ENCODE measurements around the gene PALM.

PALM gene

DNA sequence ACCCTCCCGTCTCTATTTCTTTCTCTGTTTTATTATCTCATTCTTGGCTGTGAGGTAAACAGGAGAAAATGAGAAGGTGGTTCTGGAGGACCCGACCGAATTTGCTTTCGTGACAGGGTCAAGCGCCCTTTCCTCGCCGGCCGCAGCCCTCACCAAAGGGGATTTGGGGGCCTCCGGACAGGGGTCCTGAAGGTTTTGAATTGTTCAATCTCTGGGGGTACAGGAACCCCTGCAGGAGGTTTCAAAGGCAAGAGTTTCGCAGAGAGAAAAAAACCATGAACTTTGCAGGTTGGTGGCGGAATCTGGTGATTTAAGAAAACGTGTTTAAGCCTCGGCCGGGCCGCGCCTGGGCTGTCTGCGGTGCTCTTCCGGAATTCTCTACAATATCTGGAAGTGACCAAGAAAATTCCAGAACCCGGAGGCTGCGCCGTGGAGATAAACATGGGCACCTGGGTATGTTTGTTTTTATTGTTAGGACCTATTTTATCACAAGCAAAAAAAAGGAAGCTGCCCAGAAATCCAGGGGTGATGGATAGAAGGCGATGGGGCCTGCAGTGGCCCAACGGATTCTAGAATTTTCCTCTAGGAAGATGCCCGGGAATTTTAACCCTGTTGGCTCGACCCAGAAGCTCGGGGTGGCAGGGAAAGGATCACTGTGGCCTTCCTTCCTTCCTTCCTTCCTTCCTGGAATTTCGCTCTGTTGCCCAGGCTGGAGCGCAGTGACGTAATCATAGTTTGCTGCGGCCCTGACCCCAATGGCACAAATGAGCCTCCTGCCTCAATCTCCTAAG is 74.3 kb downstream of the PALM start:
- no peak for DNase-seq

DNA sequence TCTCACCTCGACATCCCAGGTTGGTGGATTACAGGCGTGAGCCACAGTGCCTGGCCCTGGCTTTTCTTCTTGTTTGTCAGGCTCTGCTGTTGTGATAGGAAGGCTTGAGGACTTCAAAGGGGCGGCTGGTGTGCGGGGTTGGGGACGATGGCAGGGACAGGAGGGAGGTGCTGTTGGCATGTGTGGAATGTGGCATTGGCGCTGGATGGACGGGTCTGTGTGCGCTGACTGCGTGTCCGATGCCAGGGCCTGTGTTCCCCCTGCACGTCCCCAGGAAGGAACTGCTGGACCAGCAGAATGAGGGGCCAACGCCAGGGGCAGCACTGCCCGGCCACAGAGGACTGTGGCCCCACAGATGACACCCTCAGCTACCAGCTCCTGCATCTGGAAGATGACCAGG is 75.8 kb downstream of the PALM start:
- DNase-seq, result no peak

DNA sequence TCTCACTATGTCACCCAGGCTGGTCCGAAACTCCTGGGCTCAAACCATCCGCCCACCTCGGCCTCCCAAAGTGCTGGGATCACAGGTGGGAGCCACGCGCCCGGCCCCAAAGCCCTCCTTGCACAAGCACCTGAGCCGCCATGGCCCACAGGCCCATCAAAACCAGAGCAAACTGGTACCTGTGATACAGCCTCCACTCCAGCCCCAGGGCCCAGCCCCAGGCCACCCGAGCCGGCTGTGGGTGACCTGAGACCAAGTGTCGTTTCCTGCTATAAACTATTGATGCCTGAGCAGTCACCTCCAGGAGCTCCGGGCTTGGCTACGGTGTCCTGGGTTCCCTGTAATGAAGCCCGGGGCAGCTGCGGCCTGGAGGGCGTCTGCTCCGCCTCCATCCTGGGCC is 78.8 kb downstream of the PALM start:
- DNase-seq, result no peak

DNA sequence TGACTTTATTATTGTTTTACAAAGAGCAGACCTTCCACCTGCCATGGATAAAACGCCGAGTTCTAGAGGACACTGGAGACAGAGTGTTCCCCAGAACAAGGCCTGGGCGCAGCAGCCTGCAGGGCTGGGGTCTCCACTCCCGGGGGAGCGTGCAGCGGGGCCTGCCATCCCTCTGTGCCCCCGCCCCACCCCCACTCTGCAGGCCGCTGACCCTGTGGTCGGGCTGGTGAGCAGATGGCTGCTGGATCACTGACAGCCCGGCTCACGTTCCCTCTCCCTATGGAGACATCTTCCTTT is 79.9 kb downstream of the PALM start:
- DNase-seq, result no peak

DNA sequence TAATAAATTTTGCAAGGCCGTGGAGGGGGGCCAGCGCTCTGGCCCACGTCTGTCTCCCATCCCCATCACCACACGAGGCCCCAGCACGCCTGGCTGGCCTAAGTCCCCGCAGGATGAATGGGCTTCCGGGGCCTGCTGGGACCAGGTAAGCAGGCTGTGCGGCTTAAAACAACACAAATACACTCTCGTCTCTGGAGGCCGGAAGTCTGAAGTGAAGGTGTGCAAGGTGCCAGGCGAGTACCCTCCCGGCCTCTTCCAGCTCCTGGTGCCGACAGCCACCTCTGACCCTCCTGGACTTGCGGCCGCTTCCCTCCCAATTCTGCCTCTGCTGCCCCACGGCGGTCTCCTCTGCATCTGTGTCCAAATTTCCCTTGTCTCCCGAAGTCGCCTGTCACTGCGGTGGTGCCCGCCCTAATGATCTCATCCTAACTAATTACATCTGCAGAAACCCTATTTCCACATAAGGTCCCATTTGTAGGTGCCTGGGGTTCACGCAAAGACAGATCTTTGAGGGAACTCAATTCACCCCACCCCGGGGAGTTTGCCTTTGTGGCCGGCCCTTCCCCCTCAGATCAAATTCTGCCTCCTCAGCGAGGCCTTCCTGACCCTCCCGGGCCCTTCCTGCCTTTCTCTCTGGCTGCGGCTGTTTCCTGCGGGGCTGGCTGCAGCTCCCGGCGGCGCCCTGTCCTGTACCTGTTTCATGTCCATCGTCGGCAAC is 80.4 kb downstream of the PALM start:
- no peak for DNase-seq

DNA sequence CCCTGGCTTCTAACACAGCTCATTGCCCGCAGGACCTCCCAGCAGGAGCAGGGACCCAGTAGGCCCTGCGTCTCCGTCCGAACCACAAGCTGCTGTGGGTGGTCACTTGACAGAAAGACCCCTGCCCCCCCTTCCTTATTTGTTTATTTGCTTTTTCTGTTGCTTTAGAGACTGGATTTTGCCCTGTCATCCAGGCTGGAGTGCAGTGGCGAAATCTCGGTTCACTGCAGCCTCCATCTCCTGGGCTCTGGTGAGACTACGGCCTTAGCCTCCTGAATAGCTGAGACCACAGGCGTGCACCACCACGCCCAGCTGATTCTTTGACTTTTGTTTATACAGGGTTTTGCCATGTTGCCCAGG is 80.9 kb downstream of the PALM start:
- DNase-seq, result no peak

DNA sequence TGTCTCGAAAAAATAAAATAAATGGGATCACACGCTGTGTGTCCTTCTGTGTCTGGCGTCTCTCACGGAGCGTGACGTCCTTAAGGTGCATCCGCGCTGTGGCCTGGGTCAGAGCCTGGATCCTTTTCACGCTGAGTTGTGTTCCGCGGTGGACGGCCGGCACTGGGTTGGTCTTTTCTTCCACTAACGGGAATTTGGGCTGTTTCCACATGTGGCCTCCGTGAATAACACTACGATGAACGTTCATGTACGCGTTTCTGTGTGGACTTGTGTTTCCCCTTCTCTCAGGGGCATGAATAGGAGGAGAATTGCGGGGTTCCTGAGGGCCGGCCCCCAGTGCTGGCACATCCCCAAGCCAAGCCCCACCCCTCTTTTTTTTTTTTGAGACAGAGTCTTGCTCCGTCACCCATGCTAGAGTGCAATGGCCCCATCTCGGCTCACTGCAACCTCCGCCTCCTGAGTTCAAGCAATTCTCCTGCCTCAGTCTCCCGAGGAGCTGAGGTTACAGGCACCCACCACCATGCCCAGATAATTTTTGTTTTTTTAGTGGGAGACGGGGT is 82.4 kb downstream of the PALM start:
- DNase-seq, result no peak

DNA sequence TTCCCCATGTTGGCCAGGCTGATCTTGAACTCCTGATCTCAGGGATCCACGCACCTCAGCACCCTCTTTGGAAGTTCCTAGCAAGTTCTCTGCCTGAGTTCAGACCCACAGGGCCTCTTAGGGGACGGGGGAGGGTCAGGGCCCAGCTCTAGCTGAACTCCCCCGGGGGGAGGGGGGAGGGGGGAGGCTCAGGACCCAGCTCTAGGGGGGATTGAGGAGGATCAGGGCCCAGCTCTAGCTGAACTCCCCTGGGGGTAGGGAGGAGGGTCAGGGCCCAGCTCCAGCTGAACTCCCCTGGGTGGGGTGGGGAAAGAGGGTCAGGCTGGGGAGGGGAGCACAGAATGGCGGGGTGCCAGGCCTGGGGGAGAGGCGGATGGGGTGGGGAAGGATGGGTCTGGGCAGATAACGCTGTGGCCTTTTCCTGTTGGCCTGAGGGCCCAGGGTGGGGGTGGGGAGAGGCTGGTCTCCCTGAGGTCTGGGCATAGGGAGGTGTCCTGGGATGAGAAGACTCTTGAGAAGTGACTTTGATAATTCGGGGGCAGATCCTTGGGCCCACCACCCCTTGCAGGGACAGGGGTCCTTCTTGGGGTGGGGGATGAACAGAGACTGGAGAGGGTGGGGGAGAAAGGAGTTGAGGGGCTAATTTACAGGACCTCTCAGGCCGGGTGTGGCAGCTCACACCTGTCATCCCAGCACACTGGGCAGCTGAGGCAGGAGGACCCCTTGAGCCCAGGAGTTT is 83.0 kb downstream of the PALM start:
- DNase-seq, result no peak

DNA sequence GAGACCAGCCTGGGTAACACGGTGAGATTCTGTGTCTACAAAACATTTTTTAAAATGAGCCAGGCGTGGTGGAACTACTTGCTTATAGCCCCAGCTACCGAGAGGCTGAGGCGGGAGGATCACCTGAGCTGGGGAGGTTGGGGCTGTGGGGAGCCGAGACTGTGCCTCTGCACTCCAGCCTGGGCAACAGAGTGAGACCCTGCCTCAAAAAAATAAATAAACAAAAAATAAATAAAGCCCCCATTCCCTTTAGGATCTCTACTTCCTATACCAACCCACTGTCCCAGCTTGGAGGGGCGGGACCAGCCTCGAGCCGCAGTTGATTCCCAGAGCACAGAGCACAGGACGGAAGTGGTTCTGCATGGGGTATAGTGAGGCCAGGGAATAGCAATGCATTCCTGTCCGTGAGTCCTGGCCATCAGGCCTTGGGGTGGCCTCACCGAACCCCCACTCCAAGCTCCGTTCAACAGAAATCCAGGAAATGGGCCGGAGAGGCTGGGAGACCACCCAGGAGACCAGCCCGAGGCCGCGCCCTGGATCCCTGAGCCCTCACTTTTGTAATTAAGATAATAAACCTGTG is 83.7 kb downstream of the PALM start:
- DNase-seq, result no peak

DNA sequence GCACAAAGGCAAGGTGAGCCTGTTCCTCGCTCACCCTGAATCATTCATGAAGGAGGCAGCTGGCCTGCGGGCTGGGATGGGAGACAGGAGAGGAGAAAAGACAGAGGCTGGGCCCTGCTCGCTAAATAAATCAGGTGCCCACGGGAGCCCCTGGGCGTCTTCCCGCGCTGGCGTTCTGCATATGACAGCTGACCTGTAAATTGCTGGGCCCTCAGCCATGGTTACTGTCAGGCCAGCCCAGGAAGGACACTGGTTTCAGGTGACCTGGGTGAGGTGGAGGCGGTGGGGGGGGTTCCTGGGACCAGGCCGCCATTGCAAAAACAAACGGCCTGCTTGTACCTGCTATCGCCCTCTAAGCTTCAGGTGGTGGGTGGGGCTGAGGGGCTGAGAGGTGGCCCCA is 85.1 kb downstream of the PALM start:
- DNase-seq, result no peak

DNA sequence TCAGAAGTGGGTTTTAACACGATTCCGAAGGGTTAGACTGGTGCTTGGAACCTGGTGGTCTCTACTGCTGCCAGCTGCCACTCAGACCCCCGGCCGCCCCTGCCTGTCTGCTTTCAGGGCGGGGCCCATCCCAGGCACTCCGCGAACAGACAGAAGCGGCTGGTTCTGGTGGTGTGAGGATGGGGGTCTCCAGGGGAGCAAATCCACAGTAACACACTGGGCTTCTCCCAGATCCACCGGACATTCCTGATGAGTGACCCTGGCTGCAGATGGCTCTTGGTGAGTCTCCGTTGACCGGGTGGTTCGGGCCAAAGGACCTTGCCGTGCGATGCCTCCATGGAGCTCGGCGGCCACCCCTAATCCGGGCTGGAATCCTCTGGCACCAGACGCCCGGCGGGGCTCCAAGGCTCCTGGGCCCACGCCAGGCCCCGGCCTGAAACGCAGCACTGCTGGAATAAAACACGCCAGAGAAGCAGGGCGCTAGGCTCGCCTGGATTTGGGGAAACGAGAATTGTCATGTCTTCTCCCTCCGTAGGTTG is 86.4 kb downstream of the PALM start:
- no peak for DNase-seq

DNA sequence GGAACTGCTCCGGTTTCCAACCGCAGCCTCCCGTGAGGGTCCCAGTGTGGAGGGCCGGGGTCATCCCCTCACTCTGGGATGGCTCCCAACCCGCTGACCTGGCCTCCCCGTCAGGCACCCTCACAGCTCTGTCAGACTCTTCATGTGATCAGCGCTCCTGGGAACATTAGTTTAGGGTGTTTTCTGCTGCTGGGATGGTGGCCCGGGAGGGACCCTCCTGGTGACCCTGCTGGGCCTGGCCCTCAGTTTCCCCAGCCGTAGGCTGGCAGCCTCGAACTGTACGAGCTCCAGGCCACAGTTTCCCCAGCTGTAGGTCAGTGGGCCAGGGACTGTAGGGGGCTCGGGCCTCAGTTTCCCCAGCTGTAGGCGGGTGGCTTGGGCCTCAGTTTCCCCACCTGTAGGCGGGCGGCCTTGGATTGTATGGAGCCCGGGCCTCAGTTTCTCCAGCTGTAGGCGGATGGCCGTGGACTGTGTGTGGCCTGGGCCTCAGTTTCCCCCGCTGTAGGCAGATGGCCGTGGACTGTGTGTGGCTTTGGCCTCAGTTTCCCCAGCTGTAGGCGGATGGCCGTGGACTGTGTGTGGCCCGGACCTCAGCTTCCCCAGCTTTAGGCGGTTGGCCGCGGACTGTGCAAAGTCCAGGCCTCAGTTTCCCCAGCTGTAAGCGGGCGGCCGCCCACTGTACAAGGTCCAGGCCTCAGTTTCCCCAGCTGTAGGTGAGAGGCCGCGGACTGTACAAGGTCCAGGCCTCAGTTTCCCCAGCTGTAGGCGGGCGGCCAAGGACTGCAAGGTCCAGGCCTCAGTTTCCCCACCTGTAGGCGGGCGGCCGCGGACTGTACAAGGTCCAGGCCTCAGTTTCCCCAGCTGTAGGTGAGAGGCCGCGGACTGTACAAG is 87.2 kb downstream of the PALM start:
- no peak for DNase-seq

DNA sequence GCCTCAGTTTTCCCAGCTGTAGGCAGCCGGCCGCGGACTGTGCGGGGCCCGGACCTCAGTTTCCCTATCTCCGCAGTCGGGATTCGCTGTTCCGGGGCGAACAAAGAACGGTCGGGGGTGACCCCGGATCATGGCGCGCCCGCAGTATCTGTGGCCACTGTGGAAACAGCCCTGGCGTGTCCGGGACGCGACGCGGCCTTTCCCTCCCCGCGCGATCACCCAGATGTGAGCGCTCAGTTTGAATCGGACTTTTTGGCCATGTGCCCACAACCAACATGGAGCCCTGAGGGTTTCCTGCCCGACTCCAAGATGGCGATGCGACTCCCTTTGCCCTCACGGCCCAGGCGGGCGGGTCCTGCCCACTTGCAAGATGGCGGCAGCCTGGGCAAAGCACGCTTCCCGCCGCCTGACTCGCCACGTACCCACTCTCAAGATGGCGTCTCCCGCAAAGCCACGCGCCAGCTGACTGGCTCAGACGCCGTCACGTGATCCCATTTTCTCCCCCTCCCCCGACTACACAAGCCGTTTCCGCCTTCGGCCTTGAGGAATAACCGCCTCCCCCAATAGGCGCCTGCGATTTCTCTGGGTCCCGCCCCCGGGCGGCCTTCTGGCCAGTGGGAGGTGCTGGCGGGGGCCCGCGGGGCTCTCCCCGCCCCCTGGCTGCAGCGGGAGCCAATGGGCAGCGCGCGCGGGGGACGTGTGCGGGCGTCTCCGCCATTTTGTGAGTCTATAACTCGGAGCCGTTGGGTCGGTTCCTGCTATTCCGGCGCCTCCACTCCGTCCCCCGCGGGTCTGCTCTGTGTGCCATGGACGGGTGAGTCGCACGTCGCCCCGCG is 88.2 kb downstream of the PALM start, which contains the start of gene PTBP1:
PTBP1 (plus strand) TSS at position 761 of the 836 bp plus-strand sequence; CDS start at position 807, 46 bp downstream.
- DNase-seq, result peak; percentile 100

Data from activated naive CD4-positive, alpha-beta T cell treated with Interleukin-2 at 50 U/mL for 16 hours (primary cell).